Endothelial cell of umbilical vein (primary cell): ENCODE measurements around the gene ANP32B. TPM values are rescaled to one million over a fixed set of nuclear protein-coding genes. Genes with fewer than 3 reads are reported as not detected.

Experiments used
- BruUV-seq: library from RNA; stranded (reverse); fragments of 400-500 nt; replicated peaks from 2 replicates; lab custom pipeline; 2021; lab: Mats Ljungman, UMichigan
- CTCF ChIA-PET: fragments of 300-600, 350-600 bp; sonication (Branson Sonifier 250); formaldehyde crosslinking; loops from one replicate; lab custom pipeline; 2021; ENCODE audit warnings: antibody characterized with exemption, inconsistent platforms; lab: Charles Lee
- POLR2A ChIA-PET: fragments of 300-600, 350-600 bp; sonication (Branson Sonifier 250); formaldehyde crosslinking; loops from one replicate; lab custom pipeline; 2021; ENCODE audit warnings: antibody characterized with exemption, inconsistent platforms; lab: Charles Lee
- DNase-seq: peaks from one replicate; pipeline ENCODE4 v3.0.0-alpha.2; 2011; ENCODE audit warnings: low read depth, low spot score
- FAIRE-seq: peaks from 2 replicates; lab custom pipeline; 2011; peaks lifted over from hg19 to GRCh38; lab: Jason Lieb, UNC
- H2AFZ ChIP-seq: 2 replicates; pipeline ENCODE4 v1.6.0; 2012; ENCODE audit warnings: low read depth, low read length, control low read depth, inconsistent platforms
- H3K27ac ChIP-seq: 2 replicates; pipeline ENCODE4 v1.5.1; 2011; ENCODE audit warnings: low read depth, mild to moderate bottlenecking, control low read depth, low read length, moderate library complexity; ENCODE audit not compliant: insufficient read depth
- H3K27me3 ChIP-seq, 2 experiments: 2 replicates each; pipeline versions ENCODE4 v1.6.0 to v1.6.1; 2011; ENCODE audit warnings: low read length in 2 of 2, mixed read lengths in 1 of 2; ENCODE audit not compliant: control insufficient read depth in 2 of 2, insufficient read depth in 2 of 2
- H3K36me3 ChIP-seq, 2 experiments: 2 replicates in 1 of 2; 3 replicates in 1 of 2; pipeline ENCODE4 v1.5.1; 2011; ENCODE audit warnings: low read length in 2 of 2, mild to moderate bottlenecking in 1 of 2, moderate library complexity in 1 of 2; ENCODE audit not compliant: control insufficient read depth in 2 of 2, insufficient read depth in 2 of 2; ENCODE audit errors: extremely low read depth in 1 of 2
- H3K4me1 ChIP-seq: 3 replicates; pipeline ENCODE4 v1.5.1; 2011; ENCODE audit warnings: mild to moderate bottlenecking, low read length; ENCODE audit not compliant: control insufficient read depth, insufficient read depth; ENCODE audit errors: extremely low read depth
- H3K4me2 ChIP-seq: 2 replicates; pipeline ENCODE4 v1.6.1; 2011; ENCODE audit warnings: low read length, control low read depth, mixed read lengths; ENCODE audit not compliant: insufficient read depth
- H3K4me3 ChIP-seq, 3 experiments: fragments of 200-600 bp in 1 of 3; sonication (generic), shearing (Covaris generic) in 1 of 3; replicated peaks in 1 of 3; 2 replicates each; pipeline ENCODE4 v1.5.1; 2011 to 2016; ENCODE audit warnings: control low read depth in 3 of 3, low read length in 3 of 3, mild to moderate bottlenecking in 2 of 3, inconsistent platforms in 1 of 3, low read depth in 1 of 3, moderate library complexity in 1 of 3; ENCODE audit not compliant: insufficient read depth in 1 of 3
- H3K79me2 ChIP-seq: 2 replicates; pipeline ENCODE4 v1.6.0; 2012; ENCODE audit warnings: low read length, inconsistent platforms; ENCODE audit not compliant: control insufficient read depth, insufficient read depth
- H3K9ac ChIP-seq: replicated peaks from 2 replicates; pipeline ENCODE3; 2011; ENCODE audit warnings: low read length, control low read depth; ENCODE audit not compliant: insufficient read depth; ENCODE audit errors: extremely low read depth
- H3K9me1 ChIP-seq: replicated peaks from 3 replicates; pipeline ENCODE4 v1.6.0; 2011; ENCODE audit warnings: mild to moderate bottlenecking, low read length; ENCODE audit not compliant: control insufficient read depth, insufficient read depth; ENCODE audit errors: extremely low read depth
- H3K9me3 ChIP-seq: replicated peaks from 2 replicates; pipeline ENCODE4 v1.5.1; 2012; ENCODE audit warnings: low read length, inconsistent platforms; ENCODE audit not compliant: control insufficient read depth, insufficient read depth
- H4K20me1 ChIP-seq: replicated peaks from 2 replicates; pipeline ENCODE3; 2011; ENCODE audit warnings: mild to moderate bottlenecking, low read length; ENCODE audit not compliant: control insufficient read depth, insufficient read depth; ENCODE audit errors: extremely low read depth
- CTCF ChIP-seq, 2 donors: IDR thresholded peaks; 1 replicate in 1 of 2; 2 replicates in 1 of 2; pipeline ENCODE4 v1.5.1; 2011; ENCODE audit warnings: low read length in 2 of 2, mild to moderate bottlenecking in 2 of 2, moderate library complexity in 2 of 2, control low read depth in 1 of 2, inconsistent platforms in 1 of 2, low read depth in 1 of 2; ENCODE audit not compliant: insufficient read depth in 1 of 2; ENCODE audit errors: extremely low read depth in 1 of 2
- EZH2 ChIP-seq: IDR thresholded peaks from 2 replicates; pipeline ENCODE4 v1.6.1; 2012; ENCODE audit warnings: borderline replicate concordance, low read depth, mild to moderate bottlenecking, moderate library complexity, low read length, inconsistent platforms; ENCODE audit not compliant: severe bottlenecking
- FOS ChIP-seq: IDR thresholded peaks from 2 replicates; pipeline ENCODE4 v1.6.1; 2011; ENCODE audit warnings: mild to moderate bottlenecking, low read length, moderate library complexity, borderline replicate concordance; ENCODE audit not compliant: insufficient read depth
- GATA2 ChIP-seq: IDR thresholded peaks from 2 replicates; pipeline ENCODE4 v1.7.0; 2011; ENCODE audit warnings: low read depth, mild to moderate bottlenecking, moderate library complexity, mixed read lengths, low read length; ENCODE audit not compliant: insufficient read length, insufficient read depth
- JUN ChIP-seq: IDR thresholded peaks from 2 replicates; pipeline ENCODE4 v1.6.1; 2011; ENCODE audit warnings: borderline replicate concordance, low read depth; ENCODE audit not compliant: insufficient read length, insufficient read depth
- MAX ChIP-seq: IDR thresholded peaks from 2 replicates; pipeline ENCODE4 v1.6.1; 2011; ENCODE audit not compliant: insufficient read depth, insufficient read length
- MYC ChIP-seq: IDR thresholded peaks from one replicate; pipeline ENCODE4 v1.6.1; 2011; ENCODE audit warnings: mild to moderate bottlenecking, low read depth, low read length
- POLR2A ChIP-seq: IDR thresholded peaks from 2 replicates; pipeline ENCODE4 v1.6.1; 2012; ENCODE audit warnings: low read depth, mild to moderate bottlenecking, control low read depth, low read length
- POLR2AphosphoS5 ChIP-seq: IDR thresholded peaks from 2 replicates; pipeline ENCODE4 v1.6.1; 2012; ENCODE audit warnings: low read depth, mild to moderate bottlenecking, control low read depth, low read length, moderate library complexity; ENCODE audit not compliant: insufficient read depth
- dilution Hi-C: fragments of 300-500 bp; cut with MboI; formaldehyde crosslinking; loops from one replicate; pipeline ENCODE4 v1.15.0; 2019; ENCODE audit warnings: low sequenced_read_pairs; ENCODE audit not compliant: extremely low pct_ligation_motif_present
- intact Hi-C: fragments of 100-400 bp; cut with micrococcal nuclease; formaldehyde crosslinking; loops from one replicate; pipeline ENCODE4 v1.10.0; 2022
- polyA plus RNA-seq, 4 experiments: library from polyadenylated mRNA; depleted of rRNA in 3 of 4; stranded (reverse) in 3 of 4; unstranded in 1 of 4; fragments of >200 nt; gene quantifications; 2 replicates each; pipeline versions ENCODE4 v1.2.1 to v1.2.3, GENCODE V29; 2011 to 2012; ENCODE audit warnings: missing spikeins in 1 of 4
- total RNA-seq: library from RNA; stranded (reverse); gene quantifications from 2 replicates; pipeline ENCODE4 v1.2.3, GENCODE V29; 2021

ANP32B gene
- total and polyA plus RNA-seq, 2 donors (not counting 3 experiments of a cell fraction or from before 2014, with no cell fraction given) = 13.9 to 173 TPM

- H2AFZ ChIP-seq = no peak overlapping the region
- DNase-seq (no peak), FAIRE-seq (no peak)
- no peaks in the 10 kb centered on the region for H3K9me3 ChIP-seq
- H3K4me2 ChIP-seq = no peak overlapping the region
- no peak overlapping the region for H3K27ac ChIP-seq
- no peaks in the 10 kb centered on the region for H3K27me3 ChIP-seq
- CTCF ChIA-PET = interaction anchor here (0.9 kb wide), 1 partner anchor 118 kb away, joined by 3 read pairs; no protein-coding TSS in a partner anchor
- TF ChIP-seq MAX (no peak), MYC (no peak), EZH2 (no peak), FOS (no peak), POLR2AphosphoS5 (no peak), POLR2A (no peak), JUN (no peak), GATA2 (no peak), CTCF (IDR thresholded peaks at IDR 0.05; ENCODE audit: extremely low read depth in 1 of 2, insufficient read depth in 1 of 2, low read depth in 1 of 2, low read length in 2 of 2) (no peak)
- no peaks in the 10 kb centered on the region for H3K36me3 ChIP-seq
- no peaks in the 10 kb centered on the region for H3K9me1 ChIP-seq
- no peak overlapping the region for H3K9ac ChIP-seq
- dilution Hi-C loops (no loop called here), intact Hi-C loops (no loop called here)
- H4K20me1 ChIP-seq = no peaks in the 10 kb centered on the region
- no TSS peak for BruUV-seq
- peaks cover 8% of the 10 kb centered on the region for H3K4me1 ChIP-seq
- no peak overlapping the region for H3K4me3 ChIP-seq
- H3K79me2 ChIP-seq = peaks cover 17% of the 10 kb centered on the region
- POLR2A ChIA-PET = no interaction called here
Measured at GRCh38 chr9:97979788-97980478, 3.2 kb upstream of the ANP32B start.
